ENCODE measurements around the gene SLC6A18. TPM values are rescaled to one million over a fixed set of nuclear protein-coding genes. Genes with fewer than 3 reads are reported as not detected.
A peak's percentile ranks its signal among the peaks of the same experiment; 100 is the strongest.

SLC6A18 gene
- total and polyA plus RNA-seq, 9 of the 15 experiments (the other 6 are each of a cell fraction or from before 2014, with no cell fraction given), result not detected

- TF ChIP-seq ATF3 (IDR thresholded peaks at IDR 0.05), result no peak; the same call in 1 of the 2 replicates
- no peak for TF ChIP-seq ATF3 (CRISPR knock-in tag; conservative IDR thresholded peaks at IDR 0.05)
- TF ChIP-seq ARID4B (CRISPR knock-in tag; IDR thresholded peaks at IDR 0.05), result no peak
- TF ChIP-seq SMARCA4 (IDR thresholded peaks at IDR 0.05), result peak; percentile 80; the same call in 1 of the 2 replicates
- no peak for TF ChIP-seq SNAPC5 (CRISPR knock-in tag; IDR thresholded peaks at IDR 0.05)
- peak; percentile 65 to 83 for TF ChIP-seq AFF1 (IDR thresholded peaks at IDR 0.05; ENCODE audit: low read depth in 1 of 2, partially characterized antibody in 2 of 2)
- TF ChIP-seq JUNB (CRISPR knock-in tag; conservative IDR thresholded peaks at IDR 0.05), result no peak
- TF ChIP-seq CHAMP1 (IDR thresholded peaks at IDR 0.05), result 0 out of 2 replicates have a peak, but pooled peaks have one; percentile 50
- peak; percentile 94 for TF ChIP-seq OTX1 (CRISPR knock-in tag; IDR thresholded peaks at IDR 0.05)
- no peak for TF ChIP-seq RAD21 (CRISPR knock-in tag; conservative IDR thresholded peaks at IDR 0.05 in 1 of 2, IDR thresholded peaks at IDR 0.05 in 1 of 2)
- no peak for TF ChIP-seq DDX20 (tag; IDR thresholded peaks at IDR 0.05; ENCODE audit: low read depth)
- TF ChIP-seq HIVEP1 (CRISPR knock-in tag; IDR thresholded peaks at IDR 0.05), result peak; percentile 78; the same call in 1 of the 2 replicates
These were observed 25.3 kb upstream of the SLC6A18 start (continued) for GRCh38 chr5:1199649-1200494.

All from K562 (cell line).